K562 (cell line): ENCODE measurements around the gene ZC3H18. TPM values are rescaled to one million over a fixed set of nuclear protein-coding genes. Genes with fewer than 3 reads are reported as not detected.

ENCODE experiments used
- ARID1B ChIP-seq: fragments of 450-650 bp; IDR thresholded peaks from 2 replicates; pipeline ENCODE4 v1.6.1; 2016; ENCODE audit warnings: antibody characterized with exemption, mild to moderate bottlenecking, inconsistent platforms
- CREM ChIP-seq: IDR thresholded peaks from 2 replicates; pipeline ENCODE4 v1.6.1; 2014; ENCODE audit warnings: antibody characterized with exemption, low read depth
- CXXC5 ChIP-seq: fragments of 250-450 bp; sonication (Bioruptor Pico); IDR thresholded peaks from 2 replicates; pipeline ENCODE4 v1.8.0; 2022; ENCODE audit warnings: inconsistent platforms, mild to moderate bottlenecking, moderate library complexity
- DACH1 ChIP-seq: fragments of 450-650 bp; IDR thresholded peaks from 2 replicates; pipeline ENCODE4 v1.6.1; 2018; ENCODE audit not compliant: partially characterized antibody
- DPF2 ChIP-seq: fragments of 450-650 bp; IDR thresholded peaks from 2 replicates; pipeline ENCODE4 v1.6.1; 2016
- HMGN3 ChIP-seq: IDR thresholded peaks from 2 replicates; pipeline ENCODE4 v1.6.1; 2011; ENCODE audit warnings: borderline replicate concordance, low read depth, mild to moderate bottlenecking, mixed read lengths, low read length; ENCODE audit not compliant: insufficient read length; ENCODE audit errors: extremely low read depth
- HNRNPL ChIP-seq: fragments of 200-400 bp; formaldehyde crosslinking; IDR thresholded peaks from 2 replicates; pipeline ENCODE4 v1.6.1; 2017; ENCODE audit warnings: low read depth, mild to moderate bottlenecking, low read length
- MEIS2 ChIP-seq: fragments of 450-650 bp; IDR thresholded peaks from 2 replicates; pipeline ENCODE4 v1.6.1; 2014; ENCODE audit warnings: mild to moderate bottlenecking; ENCODE audit not compliant: partially characterized antibody
- NR2C1 ChIP-seq, 2 experiments: fragments of 450-650 bp; IDR thresholded peaks; 2 replicates each; pipeline ENCODE4 v1.6.1; 2017; ENCODE audit warnings: mild to moderate bottlenecking in 2 of 2, antibody characterized with exemption in 1 of 2, inconsistent platforms in 1 of 2, missing compliant biosample characterization in 1 of 2, missing genetic modification characterization in 1 of 2
- PHB ChIP-seq: fragments of 250-450 bp; sonication (Bioruptor Pico); IDR thresholded peaks from 2 replicates; pipeline ENCODE4 v1.5.0; 2021
- RBBP5 ChIP-seq: fragments of 200-600 bp; sonication (generic); IDR thresholded peaks from 2 replicates; pipeline ENCODE4 v1.6.1; 2012; ENCODE audit warnings: borderline replicate concordance, mild to moderate bottlenecking, low read length, control low read depth, inconsistent platforms; ENCODE audit not compliant: insufficient read depth, poor library complexity, severe bottlenecking
- RBFOX2 ChIP-seq: fragments of 200-400 bp; formaldehyde crosslinking; IDR thresholded peaks from 2 replicates; pipeline ENCODE4 v1.6.1; 2017; ENCODE audit warnings: low read depth, mild to moderate bottlenecking, low read length, moderate library complexity
- SAFB ChIP-seq: fragments of 200-400 bp; formaldehyde crosslinking; IDR thresholded peaks from 2 replicates; pipeline ENCODE4 v1.6.1; 2017; ENCODE audit warnings: low read depth, low read length, borderline replicate concordance
- SIN3B ChIP-seq: fragments of 450-650 bp; IDR thresholded peaks from 2 replicates; pipeline ENCODE4 v1.6.1; 2017; ENCODE audit warnings: low read depth, mild to moderate bottlenecking, moderate library complexity
- ZFX ChIP-seq: sonication (generic); formaldehyde crosslinking; IDR thresholded peaks from 2 replicates; pipeline ENCODE4 v1.8.0; 2022; ENCODE audit warnings: mild to moderate bottlenecking, missing genetic modification reagents, moderate library complexity
- polyA plus RNA-seq, 8 experiments: library from polyadenylated mRNA; depleted of rRNA in 4 of 8; stranded (reverse) in 5 of 8; unstranded in 3 of 8; fragments of >200 nt; fragmentation: Nextera tagmentation in 2 of 8; fragmentation: Illumina TruSeq in 1 of 8; extraction: Ambion mirVana in 2 of 8; extraction: Trizol in 1 of 8; gene quantifications; 2 replicates each; pipeline versions ENCODE4 v1.2.1 to v1.2.3, GENCODE V29; 2011 to 2014; ENCODE audit warnings: inconsistent platforms in 1 of 8, missing spikeins in 1 of 8
- total RNA-seq, 7 experiments: library from RNA; depleted of rRNA in 6 of 7; stranded (reverse); fragments of >200 nt in 6 of 7; fragmentation: Illumina TruSeq in 2 of 7; extraction: Trizol in 2 of 7; gene quantifications; 2 replicates each; pipeline versions ENCODE4 v1.2.1 to v1.2.3, GENCODE V29; 2011 to 2021; ENCODE audit warnings: low replicate concordance in 1 of 7
- TF ChIP-seq, protein P1 (sequence below): IDR thresholded peaks from 2 replicates; pipeline ENCODE4 v1.6.1; 2016; ENCODE audit warnings: missing genetic modification characterization, missing compliant biosample characterization
- TF ChIP-seq, protein P2 (sequence below): fragments of 250-450 bp; sonication (Bioruptor Pico); IDR thresholded peaks from 2 replicates; pipeline ENCODE4 v1.9.0; 2021; ENCODE audit warnings: mild to moderate bottlenecking, inconsistent platforms
- TF ChIP-seq, protein P3 (sequence below): sonication (generic); formaldehyde crosslinking; IDR thresholded peaks from 2 replicates; pipeline ENCODE4 v1.8.1; 2023; ENCODE audit warnings: mild to moderate bottlenecking, missing genetic modification reagents
- TF ChIP-seq, protein P4 (sequence below): fragments of 450-650 bp; conservative IDR thresholded peaks from 2 replicates; pipeline ENCODE4 v1.6.1; 2016; ENCODE audit warnings: missing genetic modification characterization, low read depth, mild to moderate bottlenecking, control low read depth, missing compliant biosample characterization

ZC3H18 gene
- total and polyA plus RNA-seq, 9 of the 15 experiments (the other 6 are each of a cell fraction or from before 2014, with no cell fraction given), result 1.7 to 88.7 (median 26.9) TPM

DNA sequence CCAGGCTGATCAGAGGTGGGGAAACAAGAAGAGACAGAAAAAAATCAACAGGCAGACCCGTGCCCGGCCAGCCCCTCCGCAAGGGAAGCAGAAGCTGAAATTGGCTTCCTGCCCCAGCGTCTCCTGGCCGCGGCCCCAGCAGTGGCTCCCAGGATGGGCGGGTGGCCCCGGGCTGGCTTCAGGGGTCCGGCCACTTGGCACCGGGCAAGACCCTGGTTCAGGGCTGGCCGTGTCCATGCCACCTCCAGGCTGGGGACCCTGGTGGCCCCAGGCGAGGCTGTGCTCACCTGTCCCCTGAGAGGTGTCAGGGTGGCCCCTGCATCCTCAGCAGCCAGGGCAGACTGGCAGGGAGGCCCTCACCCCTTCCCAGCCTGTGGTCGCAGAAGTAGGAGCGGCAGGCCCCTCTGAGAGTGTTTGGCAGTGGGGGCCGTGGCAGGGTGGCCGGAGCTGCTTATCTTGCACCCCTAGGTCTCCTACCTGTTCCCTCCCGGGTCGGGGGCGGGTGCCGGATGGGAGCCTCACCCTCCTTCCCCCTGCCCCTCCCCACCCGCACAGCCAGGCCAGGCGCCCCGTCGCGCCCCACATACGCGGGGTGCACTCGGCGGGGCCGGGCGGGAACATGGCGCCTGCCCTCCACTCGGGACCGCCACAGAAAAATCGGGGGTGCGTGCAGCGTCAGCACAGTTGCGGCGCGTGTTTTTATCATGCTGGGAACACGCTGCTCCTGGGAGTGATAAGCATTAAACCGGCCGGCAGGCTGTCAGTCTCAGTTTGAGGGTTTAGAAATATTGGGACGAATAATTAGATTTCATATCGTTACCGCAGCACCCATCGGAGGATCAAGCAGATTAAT, 46.7 kb upstream of the ZC3H18 start (continued):
- TF ChIP-seq, protein P1, sequence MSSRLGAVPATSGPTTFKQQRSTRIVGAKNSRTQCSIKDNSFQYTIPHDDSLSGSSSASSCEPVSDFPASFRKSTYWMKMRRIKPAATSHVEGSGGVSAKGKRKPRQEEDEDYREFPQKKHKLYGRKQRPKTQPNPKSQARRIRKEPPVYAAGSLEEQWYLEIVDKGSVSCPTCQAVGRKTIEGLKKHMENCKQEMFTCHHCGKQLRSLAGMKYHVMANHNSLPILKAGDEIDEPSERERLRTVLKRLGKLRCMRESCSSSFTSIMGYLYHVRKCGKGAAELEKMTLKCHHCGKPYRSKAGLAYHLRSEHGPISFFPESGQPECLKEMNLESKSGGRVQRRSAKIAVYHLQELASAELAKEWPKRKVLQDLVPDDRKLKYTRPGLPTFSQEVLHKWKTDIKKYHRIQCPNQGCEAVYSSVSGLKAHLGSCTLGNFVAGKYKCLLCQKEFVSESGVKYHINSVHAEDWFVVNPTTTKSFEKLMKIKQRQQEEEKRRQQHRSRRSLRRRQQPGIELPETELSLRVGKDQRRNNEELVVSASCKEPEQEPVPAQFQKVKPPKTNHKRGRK (tag), result no peak
- TF ChIP-seq HMGN3 (peak; percentile 4), ARID1B (peak; percentile 50), RBBP5 (peak; percentile 23), ZFX (0 out of 2 replicates have a peak, but pooled peaks have one; percentile 23), PHB (no peak), CREM (0 out of 2 replicates have a peak, but pooled peaks have one; percentile 18), SIN3B (no peak), RBFOX2 (0 out of 2 replicates have a peak, but pooled peaks have one; percentile 18), NR2C1 (IDR thresholded peaks at IDR 0.05) (no peak), NR2C1 (tag; IDR thresholded peaks at IDR 0.05) (no peak), HNRNPL (0 out of 2 replicates have a peak, but pooled peaks have one; percentile 55), SAFB (peak; percentile 43; the same call in 1 of the 2 replicates), CXXC5 (CRISPR knock-in tag) (peak; percentile 50), DPF2 (peak; percentile 37; the same call in 1 of the 2 replicates), DACH1 (peak; percentile 54), MEIS2 (peak; percentile 17)
- TF ChIP-seq, protein P2, sequence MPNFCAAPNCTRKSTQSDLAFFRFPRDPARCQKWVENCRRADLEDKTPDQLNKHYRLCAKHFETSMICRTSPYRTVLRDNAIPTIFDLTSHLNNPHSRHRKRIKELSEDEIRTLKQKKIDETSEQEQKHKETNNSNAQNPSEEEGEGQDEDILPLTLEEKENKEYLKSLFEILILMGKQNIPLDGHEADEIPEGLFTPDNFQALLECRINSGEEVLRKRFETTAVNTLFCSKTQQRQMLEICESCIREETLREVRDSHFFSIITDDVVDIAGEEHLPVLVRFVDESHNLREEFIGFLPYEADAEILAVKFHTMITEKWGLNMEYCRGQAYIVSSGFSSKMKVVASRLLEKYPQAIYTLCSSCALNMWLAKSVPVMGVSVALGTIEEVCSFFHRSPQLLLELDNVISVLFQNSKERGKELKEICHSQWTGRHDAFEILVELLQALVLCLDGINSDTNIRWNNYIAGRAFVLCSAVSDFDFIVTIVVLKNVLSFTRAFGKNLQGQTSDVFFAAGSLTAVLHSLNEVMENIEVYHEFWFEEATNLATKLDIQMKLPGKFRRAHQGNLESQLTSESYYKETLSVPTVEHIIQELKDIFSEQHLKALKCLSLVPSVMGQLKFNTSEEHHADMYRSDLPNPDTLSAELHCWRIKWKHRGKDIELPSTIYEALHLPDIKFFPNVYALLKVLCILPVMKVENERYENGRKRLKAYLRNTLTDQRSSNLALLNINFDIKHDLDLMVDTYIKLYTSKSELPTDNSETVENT (CRISPR knock-in tag), result 0 out of 2 replicates have a peak, but pooled peaks have one; percentile 30
- TF ChIP-seq, protein P3, sequence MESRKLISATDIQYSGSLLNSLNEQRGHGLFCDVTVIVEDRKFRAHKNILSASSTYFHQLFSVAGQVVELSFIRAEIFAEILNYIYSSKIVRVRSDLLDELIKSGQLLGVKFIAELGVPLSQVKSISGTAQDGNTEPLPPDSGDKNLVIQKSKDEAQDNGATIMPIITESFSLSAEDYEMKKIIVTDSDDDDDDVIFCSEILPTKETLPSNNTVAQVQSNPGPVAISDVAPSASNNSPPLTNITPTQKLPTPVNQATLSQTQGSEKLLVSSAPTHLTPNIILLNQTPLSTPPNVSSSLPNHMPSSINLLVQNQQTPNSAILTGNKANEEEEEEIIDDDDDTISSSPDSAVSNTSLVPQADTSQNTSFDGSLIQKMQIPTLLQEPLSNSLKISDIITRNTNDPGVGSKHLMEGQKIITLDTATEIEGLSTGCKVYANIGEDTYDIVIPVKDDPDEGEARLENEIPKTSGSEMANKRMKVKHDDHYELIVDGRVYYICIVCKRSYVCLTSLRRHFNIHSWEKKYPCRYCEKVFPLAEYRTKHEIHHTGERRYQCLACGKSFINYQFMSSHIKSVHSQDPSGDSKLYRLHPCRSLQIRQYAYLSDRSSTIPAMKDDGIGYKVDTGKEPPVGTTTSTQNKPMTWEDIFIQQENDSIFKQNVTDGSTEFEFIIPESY (CRISPR knock-in tag), result peak; percentile 49; the same call in 1 of the 2 replicates
- TF ChIP-seq, protein P4, sequence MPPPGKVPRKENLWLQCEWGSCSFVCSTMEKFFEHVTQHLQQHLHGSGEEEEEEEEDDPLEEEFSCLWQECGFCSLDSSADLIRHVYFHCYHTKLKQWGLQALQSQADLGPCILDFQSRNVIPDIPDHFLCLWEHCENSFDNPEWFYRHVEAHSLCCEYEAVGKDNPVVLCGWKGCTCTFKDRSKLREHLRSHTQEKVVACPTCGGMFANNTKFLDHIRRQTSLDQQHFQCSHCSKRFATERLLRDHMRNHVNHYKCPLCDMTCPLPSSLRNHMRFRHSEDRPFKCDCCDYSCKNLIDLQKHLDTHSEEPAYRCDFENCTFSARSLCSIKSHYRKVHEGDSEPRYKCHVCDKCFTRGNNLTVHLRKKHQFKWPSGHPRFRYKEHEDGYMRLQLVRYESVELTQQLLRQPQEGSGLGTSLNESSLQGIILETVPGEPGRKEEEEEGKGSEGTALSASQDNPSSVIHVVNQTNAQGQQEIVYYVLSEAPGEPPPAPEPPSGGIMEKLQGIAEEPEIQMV (tag), result peak; percentile 91
